ENCODE data around the gene HIVEP3.
A peak's percentile ranks its signal among the peaks of the same experiment; 100 is the strongest.

Gene HIVEP3

GRCh38 chr1:41792485-41792770 is 126.3 kb downstream of the HIVEP3 start:
- H3K27me3 Mint-ChIP-seq = no peaks in the 10 kb centered on the region
- H3K4me3 Mint-ChIP-seq = no peak overlapping the region
- H3K9me3 Mint-ChIP-seq = peaks cover 2 to 6% of the 10 kb centered on the region in 2 donors
- peak in 1 of 2 donors; percentile 7 for ATAC-seq (replicated peaks)
- no peak for DNase-seq
- no peak overlapping the region for H3K27ac Mint-ChIP-seq
- H3K36me3 Mint-ChIP-seq = peaks cover 0 to 3% of the 10 kb centered on the region in 2 donors
- peaks cover 32 to 34% of the 10 kb centered on the region in 2 donors for H3K4me1 Mint-ChIP-seq

- Mint-ChIP-seq H3K27me3 (no peaks in the 10 kb centered on the region), H3K27ac (peak overlapping the region; percentile 32), H3K4me1 (peaks cover 32% of the 10 kb centered on the region in 2 donors), H3K4me3 (peak overlapping the region in 1 of 2 donors; percentile 3), H3K9me3 (peaks cover 2 to 6% of the 10 kb centered on the region in 2 donors), H3K36me3 (peaks cover 0 to 3% of the 10 kb centered on the region in 2 donors)
- peak in 1 of 2 donors; percentile 14 for ATAC-seq (replicated peaks)
- DNase-seq = no peak
Observed at GRCh38 chr1:41791667-41792484, 126.8 kb downstream of the HIVEP3 start.

DNA sequence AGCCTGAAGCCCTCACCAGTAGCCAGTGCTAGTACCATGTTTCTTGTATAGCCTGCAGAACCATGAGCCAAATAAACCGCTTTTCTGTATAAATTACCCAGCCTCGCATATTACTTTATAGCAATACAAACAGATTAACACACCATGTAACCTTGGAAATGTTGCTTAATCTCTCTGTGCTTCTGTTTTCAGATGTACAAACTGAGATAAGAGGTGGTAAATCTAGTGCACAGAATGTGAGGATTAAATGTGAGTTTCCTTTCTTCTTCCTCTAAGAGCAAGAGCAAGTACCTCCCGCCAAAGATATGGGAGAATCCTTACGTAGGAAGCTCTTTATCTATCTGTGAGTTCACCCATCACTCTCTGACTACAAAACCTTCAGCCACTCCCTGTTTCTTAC is 128.4 kb downstream of the HIVEP3 start:
- Mint-ChIP-seq H3K27me3 (no peaks in the 10 kb centered on the region), H3K27ac (no peak overlapping the region), H3K4me3 (no peak overlapping the region), H3K4me1 (peaks cover 30 to 32% of the 10 kb centered on the region in 2 donors), H3K9me3 (peaks cover 2 to 6% of the 10 kb centered on the region in 2 donors), H3K36me3 (peaks cover 0 to 3% of the 10 kb centered on the region in 2 donors)
- DNase-seq (no peak), ATAC-seq (replicated peaks) (no peak)

DNA sequence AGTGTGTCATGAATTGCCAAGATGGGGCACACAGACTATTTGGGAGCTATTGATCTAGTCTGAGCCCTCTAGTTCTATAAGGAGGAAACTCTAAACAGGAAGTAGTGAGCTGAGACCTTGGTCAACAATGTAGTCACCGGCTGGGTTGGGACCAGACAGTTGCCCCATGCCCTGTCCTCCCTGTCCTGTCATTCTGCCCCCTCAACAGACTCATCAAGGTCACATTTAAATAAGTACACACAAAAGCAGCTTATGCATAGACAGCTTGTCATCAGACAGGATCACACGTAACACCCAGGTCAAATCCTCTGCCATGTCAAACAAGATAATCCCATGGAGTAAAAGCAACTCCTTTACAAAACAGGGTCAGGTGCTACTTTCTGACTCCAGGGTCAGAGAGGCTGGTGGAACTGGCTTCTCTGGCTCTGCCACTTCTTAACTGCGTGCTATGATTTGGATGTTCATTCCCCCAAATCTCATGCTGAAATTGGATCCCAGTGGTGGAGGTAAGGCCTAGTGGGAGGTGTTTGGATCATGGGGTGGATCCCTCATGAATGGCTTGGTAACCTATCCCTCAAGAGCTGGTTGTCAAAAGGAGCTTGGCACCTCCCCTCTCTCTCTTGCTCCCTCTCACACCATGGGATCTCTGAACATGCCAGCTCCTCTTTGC is 128.9 kb downstream of the HIVEP3 start:
- Mint-ChIP-seq H3K9me3 (peaks cover 2 to 6% of the 10 kb centered on the region in 2 donors), H3K27ac (no peak overlapping the region), H3K4me3 (no peak overlapping the region), H3K36me3 (peaks cover 0 to 3% of the 10 kb centered on the region in 2 donors), H3K27me3 (no peaks in the 10 kb centered on the region), H3K4me1 (peaks cover 30 to 31% of the 10 kb centered on the region in 2 donors)
- ATAC-seq (replicated peaks) (no peak), DNase-seq (no peak)

- DNase-seq (no peak), ATAC-seq (replicated peaks) (no peak)
- peaks cover 34 to 38% of the 10 kb centered on the region in 2 donors for H3K4me1 Mint-ChIP-seq
- peaks cover 2 to 6% of the 10 kb centered on the region in 2 donors for H3K9me3 Mint-ChIP-seq
- no peak overlapping the region for H3K4me3 Mint-ChIP-seq
- H3K27ac Mint-ChIP-seq = no peak overlapping the region
- no peaks in the 10 kb centered on the region for H3K27me3 Mint-ChIP-seq
- peaks cover 0 to 3% of the 10 kb centered on the region in 2 donors for H3K36me3 Mint-ChIP-seq
Observed at GRCh38 chr1:41788427-41788826, 130.3 kb downstream of the HIVEP3 start.

DNA sequence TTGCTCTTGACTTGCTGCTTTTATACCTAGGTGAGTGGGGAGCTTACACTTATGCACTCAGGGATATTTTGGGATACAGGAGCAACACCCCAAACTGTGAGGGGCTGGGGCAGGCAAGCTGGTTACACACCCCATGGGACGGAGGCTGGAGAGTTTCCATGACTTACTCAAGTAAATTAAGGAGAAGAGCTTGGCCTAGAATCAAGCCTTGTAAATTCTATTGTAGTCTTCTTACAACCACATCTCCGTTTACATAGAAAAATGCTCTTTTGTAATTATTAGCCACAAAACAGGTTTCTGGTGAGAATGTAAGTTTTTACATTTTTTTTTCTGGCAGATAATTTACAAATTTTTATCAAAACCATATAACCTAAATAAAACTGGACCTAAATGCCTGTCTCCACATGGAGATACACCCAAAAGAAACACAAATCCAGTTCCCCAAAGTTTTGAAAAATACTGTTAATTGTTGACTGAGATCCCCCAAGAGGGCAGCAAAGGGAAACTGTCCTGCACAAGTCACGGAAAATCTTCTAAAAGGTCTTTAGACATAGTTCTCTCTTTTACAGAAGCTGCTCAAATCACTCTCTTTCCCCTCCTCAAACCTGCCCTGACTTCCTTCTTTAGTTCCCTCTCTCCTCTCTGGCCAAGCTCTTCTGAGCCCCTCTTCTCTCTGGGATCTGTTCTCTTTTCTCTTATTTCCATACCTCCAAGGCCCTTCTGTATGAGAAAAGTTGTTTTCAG is 134.0 kb downstream of the HIVEP3 start:
- DNase-seq (no peak), ATAC-seq (replicated peaks) (peak; percentile 54 to 72)
- Mint-ChIP-seq H3K27ac (peak overlapping the region; percentile 27), H3K27me3 (no peaks in the 10 kb centered on the region), H3K4me3 (no peak overlapping the region), H3K9me3 (no peaks in the 10 kb centered on the region), H3K4me1 (peaks cover 17 to 31% of the 10 kb centered on the region in 2 donors), H3K36me3 (no peaks in the 10 kb centered on the region)

- H3K27ac Mint-ChIP-seq = peak overlapping the region; percentile 68
- DNase-seq = no peak
Observed at GRCh38 chr1:41783189-41783639, 135.5 kb downstream of the HIVEP3 start.

DNA sequence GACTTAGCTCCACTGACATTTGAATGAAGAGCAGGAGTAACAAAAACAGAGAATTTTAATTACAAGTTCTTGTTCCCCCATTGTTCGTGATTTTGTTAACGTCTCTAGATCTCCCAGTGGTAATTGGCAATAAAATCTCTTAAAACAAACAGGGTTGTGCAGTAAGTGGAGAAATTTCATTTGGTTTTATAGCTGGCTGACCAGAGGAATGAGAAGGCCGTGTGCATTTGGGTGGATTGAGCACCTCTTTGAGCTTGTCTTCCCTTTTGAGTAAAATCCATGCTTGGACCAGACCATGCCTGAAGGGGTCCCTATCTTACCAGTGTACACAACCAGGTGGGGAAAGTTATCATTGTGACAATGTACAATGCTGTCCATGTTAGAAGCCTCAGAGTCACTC is 137.8 kb downstream of the HIVEP3 start:
- H3K27ac Mint-ChIP-seq = no peak overlapping the region
- DNase-seq = no peak
- H3K9me3 Mint-ChIP-seq = no peaks in the 10 kb centered on the region
- peaks cover 24 to 48% of the 10 kb centered on the region in 2 donors for H3K4me1 Mint-ChIP-seq
- no peak overlapping the region for H3K4me3 Mint-ChIP-seq
- H3K36me3 Mint-ChIP-seq = no peaks in the 10 kb centered on the region
- ATAC-seq (replicated peaks) = no peak
- H3K27me3 Mint-ChIP-seq = no peaks in the 10 kb centered on the region

More at GRCh38 chr1:41783189-41783639, 135.5 kb downstream of the HIVEP3 start:
- peaks cover 24 to 42% of the 10 kb centered on the region in 2 donors for H3K4me1 Mint-ChIP-seq
- no peaks in the 10 kb centered on the region for H3K9me3 Mint-ChIP-seq
- ATAC-seq (replicated peaks) = peak; percentile 34 to 38
- no peak overlapping the region for H3K4me3 Mint-ChIP-seq
- H3K27me3 Mint-ChIP-seq = no peaks in the 10 kb centered on the region
- no peaks in the 10 kb centered on the region for H3K36me3 Mint-ChIP-seq

DNA sequence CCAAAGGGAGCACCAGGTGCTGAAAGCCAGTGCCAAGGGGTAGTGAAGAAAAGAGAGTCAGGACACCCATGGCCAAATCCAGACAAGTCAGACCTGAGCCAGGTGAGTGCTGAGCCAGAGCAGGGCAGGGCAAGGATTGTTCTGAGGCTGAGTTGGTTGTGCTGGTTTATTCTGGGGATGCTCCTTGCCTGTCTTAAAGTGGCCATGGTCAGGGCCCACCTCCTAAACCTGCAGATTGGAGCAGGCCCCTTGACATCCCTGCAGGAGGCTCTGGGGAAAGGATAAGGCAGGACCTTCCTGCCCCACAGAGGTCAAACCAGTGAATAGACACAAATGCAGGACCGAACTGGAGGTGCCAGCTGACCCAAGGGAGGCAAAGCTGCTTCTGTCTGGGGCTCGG is 138.4 kb downstream of the HIVEP3 start:
- Mint-ChIP-seq H3K27ac (no peak overlapping the region), H3K9me3 (no peaks in the 10 kb centered on the region), H3K4me3 (no peak overlapping the region), H3K36me3 (no peaks in the 10 kb centered on the region), H3K4me1 (peaks cover 24 to 47% of the 10 kb centered on the region in 2 donors), H3K27me3 (no peaks in the 10 kb centered on the region)
- DNase-seq (no peak), ATAC-seq (replicated peaks) (no peak)

GRCh38 chr1:41779360-41779759 is 139.4 kb downstream of the HIVEP3 start:
- Mint-ChIP-seq H3K27me3 (no peaks in the 10 kb centered on the region), H3K4me1 (peaks cover 19 to 38% of the 10 kb centered on the region in 2 donors), H3K27ac (no peak overlapping the region), H3K4me3 (no peak overlapping the region), H3K36me3 (no peaks in the 10 kb centered on the region), H3K9me3 (no peaks in the 10 kb centered on the region)
- DNase-seq (no peak), ATAC-seq (replicated peaks) (no peak)

DNA sequence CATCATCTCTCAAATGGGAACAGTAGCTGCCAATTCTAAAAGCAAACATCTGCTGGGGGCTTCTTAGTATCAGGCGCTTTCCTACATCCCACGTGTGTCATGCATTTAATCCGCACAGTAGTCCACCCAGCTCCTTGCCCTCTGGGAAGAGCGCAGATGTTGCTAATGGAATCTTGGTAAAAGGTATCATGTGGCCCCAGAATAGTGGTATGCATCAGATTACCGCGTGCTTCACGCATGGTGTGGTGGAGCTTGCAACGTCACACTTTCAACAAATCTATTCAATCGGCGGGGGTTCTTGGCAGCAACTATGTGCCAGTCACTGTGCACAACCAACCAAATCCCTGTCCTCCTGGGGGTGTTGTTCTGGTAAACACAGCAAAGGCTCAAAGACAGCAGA is 141.0 kb downstream of the HIVEP3 start:
- ATAC-seq (replicated peaks) (no peak), DNase-seq (no peak)
- H3K27me3 Mint-ChIP-seq = no peaks in the 10 kb centered on the region
- H3K4me3 Mint-ChIP-seq = no peak overlapping the region
- no peaks in the 10 kb centered on the region for H3K9me3 Mint-ChIP-seq
- peaks cover 12 to 22% of the 10 kb centered on the region in 2 donors for H3K4me1 Mint-ChIP-seq
- H3K36me3 Mint-ChIP-seq = no peaks in the 10 kb centered on the region
- no peak overlapping the region for H3K27ac Mint-ChIP-seq

GRCh38 chr1:41776891-41777441 is 141.8 kb downstream of the HIVEP3 start:
- H3K4me3 Mint-ChIP-seq = no peak overlapping the region
- ATAC-seq (replicated peaks) (no peak), DNase-seq (no peak)
- no peaks in the 10 kb centered on the region for H3K27me3 Mint-ChIP-seq
- no peaks in the 10 kb centered on the region for H3K36me3 Mint-ChIP-seq
- peaks cover 10 to 25% of the 10 kb centered on the region in 2 donors for H3K4me1 Mint-ChIP-seq
- no peak overlapping the region for H3K27ac Mint-ChIP-seq
- no peaks in the 10 kb centered on the region for H3K9me3 Mint-ChIP-seq

GRCh38 chr1:41775956-41776585 is 142.7 kb downstream of the HIVEP3 start:
- Mint-ChIP-seq H3K27me3 (no peaks in the 10 kb centered on the region), H3K36me3 (no peaks in the 10 kb centered on the region), H3K4me3 (no peak overlapping the region), H3K4me1 (peaks cover 12 to 30% of the 10 kb centered on the region in 2 donors), H3K27ac (no peak overlapping the region), H3K9me3 (no peaks in the 10 kb centered on the region)
- ATAC-seq (replicated peaks) = no peak
- no peak for DNase-seq

All from stimulated activated naive B cell treated with anti-CD40 and anti-IgM and Interleukin-4, amounts not matched to agents 10 μg/mL and 1 μg/mL and 100 μg/mL, for 72 hours (primary cell).